Activated CD4-positive, alpha-beta T cell treated with anti-CD3 and anti-CD28 coated beads for 48 hours (primary cell): ENCODE results near the gene MRPS7.
A peak's percentile ranks its signal among the peaks of the same experiment; 100 is the strongest.
"Not testable (repeated sequence)": the region's sequence is repeated elsewhere in the genome, so short reads cannot be mapped to it uniquely, and the experiment has no call there.

Experiments
- DNase-seq: peaks from one replicate; pipeline ENCODE4 v3.0.0-alpha.2; 2020

The MRPS7 gene

GRCh38 chr17:75271955-75272847 is 10.5 kb downstream of the MRPS7 start:
- peak; percentile 39 for DNase-seq

GRCh38 chr17:75272848-75273184 is 11.1 kb downstream of the MRPS7 start:
- no peak for DNase-seq

GRCh38 chr17:75273977-75274708 is 12.5 kb downstream of the MRPS7 start:
- no peak for DNase-seq

GRCh38 chr17:75277664-75278071 is 16.0 kb downstream of the MRPS7 start:
- DNase-seq, result no peak

- DNase-seq, result not testable (repeated sequence)
Observed at GRCh38 chr17:75280189-75280588, 18.5 kb downstream of the MRPS7 start.

- no peak for DNase-seq
Observed at GRCh38 chr17:75285123-75285522, 23.4 kb downstream of the MRPS7 start.

GRCh38 chr17:75287221-75287620 is 25.5 kb downstream of the MRPS7 start:
- DNase-seq, result no peak

- DNase-seq, result no peak
Observed at GRCh38 chr17:75288359-75288758, 26.7 kb downstream of the MRPS7 start.

- peak; percentile 71 for DNase-seq
Observed at GRCh38 chr17:75288770-75289114, 27.1 kb downstream of the MRPS7 start.

GRCh38 chr17:75289115-75289831 is 27.6 kb downstream of the MRPS7 start, which contains the start of gene SLC25A19:
Gene SLC25A19 (minus strand): TSS chr17:75289433. CDS start chr17:75286764, 2,669 bp downstream.
- peak; percentile 98 for DNase-seq

- peak; percentile 78 for DNase-seq
Observed at GRCh38 chr17:75289832-75290337, 28.2 kb downstream of the MRPS7 start.

GRCh38 chr17:75292810-75293448 is 31.2 kb downstream of the MRPS7 start:
- DNase-seq, result not testable (repeated sequence)

GRCh38 chr17:75295201-75296158 is 33.8 kb downstream of the MRPS7 start:
- DNase-seq, result peak; percentile 42

GRCh38 chr17:75300280-75300679 is 38.6 kb downstream of the MRPS7 start:
- DNase-seq, result no peak

- DNase-seq, result no peak
Observed at GRCh38 chr17:75301049-75301448, 39.4 kb downstream of the MRPS7 start.

- DNase-seq, result no peak
Observed at GRCh38 chr17:75301502-75302206, 40.0 kb downstream of the MRPS7 start.

GRCh38 chr17:75307957-75308731 is 46.5 kb downstream of the MRPS7 start:
- no peak for DNase-seq

GRCh38 chr17:75308732-75309629 is 47.3 kb downstream of the MRPS7 start:
- no peak for DNase-seq
